PC-3 (cell line): Measurements from ENCODE around the gene VPS8.

ENCODE experiments used
- EZH2phosphoT487 ChIP-seq: fragments of 300-600 bp; sonication (generic); IDR thresholded peaks from 2 replicates; pipeline ENCODE4 v1.6.1; 2018; ENCODE audit warnings: mild to moderate bottlenecking, antibody characterized with exemption, low read length, borderline replicate concordance
- TF ChIP-seq, protein P1 (sequence below): fragments of 300-600 bp; sonication (generic); conservative IDR thresholded peaks from 2 replicates; pipeline ENCODE4 v1.5.1; 2017; ENCODE audit warnings: antibody characterized with exemption, low read depth, mild to moderate bottlenecking, low read length

DNA sequence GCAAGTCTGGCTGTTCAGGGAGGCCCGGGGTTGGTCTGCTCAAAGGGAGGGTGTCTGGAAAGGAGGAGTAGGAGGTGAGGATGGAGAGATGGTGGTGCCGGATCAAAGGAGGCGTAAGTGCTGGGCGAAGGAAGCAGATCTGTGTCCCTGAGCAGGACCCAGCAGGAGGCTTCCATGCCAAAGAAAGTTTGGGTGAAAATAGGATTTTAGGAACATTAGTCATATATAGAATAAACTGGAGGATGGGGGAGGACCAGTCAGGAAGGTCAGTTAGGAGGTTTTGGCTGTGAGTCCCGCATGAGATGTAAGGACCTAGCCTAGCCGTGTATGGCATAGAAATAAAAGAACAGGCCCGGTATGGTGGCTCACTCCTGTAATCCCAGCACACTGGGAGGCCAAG, 28.6 kb upstream of the VPS8 start:
- TF ChIP-seq, protein P1, sequence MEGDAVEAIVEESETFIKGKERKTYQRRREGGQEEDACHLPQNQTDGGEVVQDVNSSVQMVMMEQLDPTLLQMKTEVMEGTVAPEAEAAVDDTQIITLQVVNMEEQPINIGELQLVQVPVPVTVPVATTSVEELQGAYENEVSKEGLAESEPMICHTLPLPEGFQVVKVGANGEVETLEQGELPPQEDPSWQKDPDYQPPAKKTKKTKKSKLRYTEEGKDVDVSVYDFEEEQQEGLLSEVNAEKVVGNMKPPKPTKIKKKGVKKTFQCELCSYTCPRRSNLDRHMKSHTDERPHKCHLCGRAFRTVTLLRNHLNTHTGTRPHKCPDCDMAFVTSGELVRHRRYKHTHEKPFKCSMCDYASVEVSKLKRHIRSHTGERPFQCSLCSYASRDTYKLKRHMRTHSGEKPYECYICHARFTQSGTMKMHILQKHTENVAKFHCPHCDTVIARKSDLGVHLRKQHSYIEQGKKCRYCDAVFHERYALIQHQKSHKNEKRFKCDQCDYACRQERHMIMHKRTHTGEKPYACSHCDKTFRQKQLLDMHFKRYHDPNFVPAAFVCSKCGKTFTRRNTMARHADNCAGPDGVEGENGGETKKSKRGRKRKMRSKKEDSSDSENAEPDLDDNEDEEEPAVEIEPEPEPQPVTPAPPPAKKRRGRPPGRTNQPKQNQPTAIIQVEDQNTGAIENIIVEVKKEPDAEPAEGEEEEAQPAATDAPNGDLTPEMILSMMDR, result no peak
- TF ChIP-seq EZH2phosphoT487, result no peak
